CMK (cell line): ENCODE data around the gene TCHP.
"Not testable (repeated sequence)": the region's sequence is repeated elsewhere in the genome, so short reads cannot be mapped to it uniquely, and the experiment has no call there.

Experiments
- DNase-seq: peaks from one replicate; pipeline ENCODE4 v3.0.0-alpha.2; 2010; ENCODE audit warnings: low read depth

TCHP gene

GRCh38 chr12:109910254-109910968 is 10.3 kb downstream of the TCHP start:
- DNase-seq = no peak

GRCh38 chr12:109910969-109911348 is 10.9 kb downstream of the TCHP start:
- no peak for DNase-seq

- no peak for DNase-seq
Observed at GRCh38 chr12:109912855-109913321, 12.8 kb downstream of the TCHP start.

GRCh38 chr12:109914461-109914860 is 14.4 kb downstream of the TCHP start:
- DNase-seq = no peak

- DNase-seq = no peak
Observed at GRCh38 chr12:109915171-109916040, 15.3 kb downstream of the TCHP start.

- DNase-seq = no peak
Observed at GRCh38 chr12:109916045-109916444, 16.0 kb downstream of the TCHP start.

- no peak for DNase-seq
Observed at GRCh38 chr12:109919456-109919855, 19.4 kb downstream of the TCHP start.

GRCh38 chr12:109920261-109920780 is 20.2 kb downstream of the TCHP start:
- no peak for DNase-seq

- no peak for DNase-seq
Observed at GRCh38 chr12:109921982-109922381, 21.9 kb downstream of the TCHP start.

GRCh38 chr12:109923038-109923437 is 23.0 kb downstream of the TCHP start:
- DNase-seq = no peak

- DNase-seq = no peak
Observed at GRCh38 chr12:109923481-109924245, 23.6 kb downstream of the TCHP start.

- no peak for DNase-seq
Observed at GRCh38 chr12:109925185-109925840, 25.2 kb downstream of the TCHP start.

GRCh38 chr12:109926016-109926415 is 25.9 kb downstream of the TCHP start:
- DNase-seq = no peak

- DNase-seq = no peak
Observed at GRCh38 chr12:109926488-109927210, 26.6 kb downstream of the TCHP start.

- DNase-seq = no peak
Observed at GRCh38 chr12:109927622-109928021, 27.5 kb downstream of the TCHP start.

- no peak for DNase-seq
Observed at GRCh38 chr12:109928058-109928656, 28.1 kb downstream of the TCHP start.

GRCh38 chr12:109929326-109929725 is 29.3 kb downstream of the TCHP start:
- not testable (repeated sequence) for DNase-seq

GRCh38 chr12:109930028-109930800 is 30.1 kb downstream of the TCHP start:
- DNase-seq = no peak

- no peak for DNase-seq
Observed at GRCh38 chr12:109931143-109931542, 31.1 kb downstream of the TCHP start.
